Astrocyte of the spinal cord (primary cell): ENCODE results near the gene HOXD12.
A peak's percentile ranks its signal among the peaks of the same experiment; 100 is the strongest.

Source experiments
- DNase-seq: peaks from one replicate; pipeline ENCODE4 v3.0.0; 2011; ENCODE audit warnings: low read depth, low spot score
- H3K4me3 ChIP-seq: 2 replicates; pipeline ENCODE4 v1.5.1; 2011; ENCODE audit warnings: low read depth, mild to moderate bottlenecking, low read length, moderate library complexity
- CTCF ChIP-seq: IDR thresholded peaks from 2 replicates; pipeline ENCODE4 v1.5.1; 2012; ENCODE audit warnings: low read depth, mild to moderate bottlenecking, low read length, inconsistent platforms
- in situ Hi-C: cut with HindIII; loops from 2 replicates; pipeline ENCODE4 v1.10.0; 2017; ENCODE audit warnings: low sequenced_read_pairs

The HOXD12 gene

DNA sequence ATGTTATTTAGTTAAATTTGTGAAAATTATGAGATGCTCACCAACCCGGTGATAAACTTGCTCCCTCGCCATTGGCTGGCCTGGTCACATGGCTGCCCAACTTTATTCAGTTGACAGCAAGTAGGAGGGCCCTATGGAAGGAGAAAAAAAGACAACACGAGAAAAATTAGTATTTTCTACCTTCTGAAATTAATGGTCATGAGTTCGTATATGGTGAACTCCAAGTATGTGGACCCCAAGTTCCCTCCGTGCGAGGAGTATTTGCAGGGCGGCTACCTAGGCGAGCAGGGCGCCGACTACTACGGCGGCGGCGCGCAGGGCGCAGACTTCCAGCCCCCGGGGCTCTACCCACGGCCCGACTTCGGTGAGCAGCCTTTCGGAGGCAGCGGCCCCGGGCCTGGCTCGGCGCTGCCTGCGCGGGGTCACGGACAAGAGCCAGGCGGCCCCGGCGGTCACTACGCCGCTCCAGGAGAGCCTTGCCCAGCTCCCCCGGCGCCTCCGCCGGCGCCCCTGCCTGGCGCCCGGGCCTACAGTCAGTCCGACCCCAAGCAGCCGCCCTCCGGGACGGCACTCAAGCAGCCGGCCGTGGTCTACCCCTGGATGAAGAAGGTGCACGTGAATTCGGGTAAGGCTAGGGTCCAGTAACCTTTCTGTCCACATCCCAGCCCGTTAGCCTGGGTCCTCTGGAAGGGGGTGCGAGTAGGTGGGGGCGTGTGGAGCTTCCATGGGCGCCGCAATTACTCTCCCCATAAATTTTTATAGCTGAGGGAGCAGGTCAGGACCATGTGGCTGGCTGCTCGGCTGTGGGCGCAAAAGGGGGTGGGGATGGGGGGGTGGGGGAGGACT is 52.1 kb downstream of the HOXD12 start, which contains the start of gene HOXD4:
Gene HOXD4 (plus strand): TSS at position 109 of the 846 bp plus-strand sequence. CDS start 84 bp downstream, at position 193.
- DNase-seq, result no peak
- TF ChIP-seq CTCF, result no peak
- in situ Hi-C loops, result no loop called here
- peak within 1 kb of the TSS; percentile 32 for H3K4me3 ChIP-seq
